ENCODE data around the gene OCIAD2.

DNA sequence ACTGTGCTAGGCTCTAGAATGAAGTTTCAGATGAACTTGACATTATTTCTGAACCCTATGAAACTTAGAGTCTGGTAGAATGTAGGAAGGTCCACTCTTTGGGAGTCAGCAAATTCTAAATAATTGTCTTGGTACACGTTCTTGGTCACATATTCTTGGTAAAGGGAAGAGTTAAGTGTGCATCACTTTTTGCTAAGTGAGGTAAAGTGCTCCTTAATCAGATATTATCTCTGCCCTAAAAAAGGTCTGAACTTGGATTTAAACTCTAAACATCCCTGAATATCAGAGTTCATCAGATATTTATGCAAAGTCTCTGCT is 7.2 kb downstream of the OCIAD2 start:
- TF ChIP-seq CTCF (IDR thresholded peaks at IDR 0.05; ENCODE audit: insufficient read depth, low read length) (no peak), GABPA (IDR thresholded peaks at IDR 0.05; ENCODE audit: low read depth) (no peak), POLR2AphosphoS5 (IDR thresholded peaks at IDR 0.05; ENCODE audit: low read depth) (no peak)
